ENCODE measurements around the gene FOXRED1.
"Not testable (repeated sequence)": the region's sequence is repeated elsewhere in the genome, so short reads cannot be mapped to it uniquely, and the experiment has no call there.

Gene FOXRED1

DNA sequence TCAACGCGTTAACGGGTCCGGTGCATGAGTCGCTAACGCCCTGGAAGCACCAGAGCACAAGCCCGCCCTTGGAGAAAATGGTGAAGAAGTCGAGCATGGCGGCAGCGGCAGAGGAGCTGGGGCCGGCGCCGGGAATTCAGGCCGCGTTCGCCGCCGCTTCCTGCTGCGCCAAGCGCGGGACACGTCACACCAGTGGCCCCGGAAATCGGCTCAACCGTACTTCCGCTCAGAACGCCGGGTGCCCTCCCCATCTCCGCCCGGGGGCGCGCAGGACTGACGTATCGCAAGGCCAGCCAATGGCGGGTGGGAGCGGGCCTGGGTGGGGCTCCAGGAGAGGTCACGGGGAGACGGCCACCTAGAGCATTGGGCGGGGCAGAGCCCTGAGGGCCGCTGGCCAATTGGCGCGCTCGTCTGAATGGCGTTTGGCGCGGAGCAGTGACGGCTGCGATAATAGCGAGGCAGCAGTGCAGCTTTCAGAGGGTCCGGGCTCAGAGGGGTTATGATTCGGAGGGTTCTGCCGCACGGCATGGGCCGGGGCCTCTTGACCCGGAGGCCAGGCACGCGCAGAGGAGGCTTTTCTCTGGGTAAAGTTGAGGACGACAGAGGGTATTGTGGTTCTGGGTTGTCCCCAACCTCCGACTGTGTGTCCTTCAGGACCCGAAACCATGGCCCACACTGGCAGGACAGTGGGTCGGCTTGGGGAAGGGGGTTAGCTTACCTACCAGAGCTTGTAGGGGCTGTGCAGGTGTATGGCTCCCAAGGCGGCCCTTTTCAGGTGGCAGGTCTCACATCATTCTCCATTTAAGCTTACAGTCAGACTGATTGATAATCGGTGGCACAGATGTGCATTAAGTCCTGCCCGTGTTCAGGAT is at the start of gene FOXRED1, which contains the start of gene SRPRA:
TSS of gene FOXRED1 (plus strand) at position 447 of the 872 bp plus-strand sequence. CDS start at position 500, 53 bp downstream.
TSS of gene SRPRA (minus strand) at position 188 of the 872 bp plus-strand sequence. CDS start at position 97, 91 bp downstream.
- DNase-seq (ENCODE audit: low read depth in 3 of 3) = peak; percentile 99 to 100 (median 99)

DNA sequence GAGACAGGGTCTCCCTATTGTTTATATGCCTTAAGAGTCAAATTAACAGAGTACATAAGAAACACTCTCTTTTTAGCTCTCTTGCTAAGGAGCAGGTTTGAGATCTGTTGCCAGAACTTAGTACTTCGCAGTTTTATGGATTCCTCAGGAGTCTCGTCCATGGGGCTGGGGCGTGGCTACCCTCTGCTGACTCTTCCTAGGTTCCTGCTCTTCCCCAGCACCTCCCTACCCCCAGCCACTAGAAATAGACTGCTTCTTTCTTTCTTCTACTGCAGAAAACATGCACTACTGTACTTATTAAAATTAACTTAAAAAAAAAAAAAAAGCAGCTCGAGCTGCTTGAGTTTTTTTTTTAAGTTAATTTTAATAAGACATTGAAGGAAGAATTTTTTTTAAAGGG is 49.4 kb upstream of the FOXRED1 start:
- no peak for DNase-seq (ENCODE audit: low read depth in 3 of 3)

DNA sequence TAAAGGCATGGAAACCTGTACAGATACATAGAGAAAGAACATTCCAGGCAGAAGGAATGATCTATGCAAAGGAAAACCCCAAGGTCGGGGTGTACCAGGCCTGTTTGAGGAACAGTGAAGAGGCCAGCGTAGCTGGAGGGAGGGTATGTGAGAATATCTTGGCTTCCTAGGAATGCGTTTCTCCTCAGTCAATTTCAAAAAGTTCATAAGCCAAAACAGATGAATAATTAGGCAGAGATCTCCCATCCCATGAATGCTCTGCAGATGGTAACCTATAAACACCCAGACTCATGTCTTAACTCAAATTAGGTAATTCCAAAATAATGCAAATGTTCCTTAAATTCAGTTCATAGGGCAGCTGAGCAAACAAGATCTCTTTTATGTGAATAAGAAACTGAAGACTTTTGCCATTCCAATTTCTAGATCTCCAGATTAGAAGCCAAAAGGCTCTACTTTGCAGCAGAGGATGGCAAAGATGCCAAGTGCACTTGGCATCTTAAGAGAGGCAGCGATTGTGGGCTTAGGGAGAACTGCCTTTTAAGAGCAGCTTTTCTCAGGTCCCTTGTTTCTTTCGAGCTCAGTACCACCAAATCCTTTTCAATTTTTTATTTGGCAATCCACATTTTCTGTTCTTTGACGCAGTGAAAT is 44.2 kb upstream of the FOXRED1 start:
- no peak for DNase-seq (ENCODE audit: low read depth in 3 of 3)

DNA sequence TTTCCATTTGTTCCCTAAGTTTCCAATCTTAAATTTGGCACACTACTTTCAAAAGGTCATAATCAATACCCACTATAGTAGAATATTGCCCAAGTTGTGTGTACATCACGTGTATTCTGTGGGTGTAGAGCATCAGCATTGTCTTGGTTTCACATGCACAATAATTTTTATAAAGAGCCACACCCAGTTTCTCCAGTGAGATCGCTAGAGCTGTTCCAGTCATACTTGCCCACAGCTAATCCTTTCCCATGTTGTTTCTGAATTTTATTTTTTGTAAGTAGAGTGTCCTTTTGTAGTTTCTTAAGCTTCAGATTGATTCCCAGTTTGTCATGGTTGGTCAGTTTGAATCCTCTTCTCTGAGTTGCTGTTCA is 43.7 kb upstream of the FOXRED1 start:
- no peak for DNase-seq (ENCODE audit: low read depth in 3 of 3)

DNA sequence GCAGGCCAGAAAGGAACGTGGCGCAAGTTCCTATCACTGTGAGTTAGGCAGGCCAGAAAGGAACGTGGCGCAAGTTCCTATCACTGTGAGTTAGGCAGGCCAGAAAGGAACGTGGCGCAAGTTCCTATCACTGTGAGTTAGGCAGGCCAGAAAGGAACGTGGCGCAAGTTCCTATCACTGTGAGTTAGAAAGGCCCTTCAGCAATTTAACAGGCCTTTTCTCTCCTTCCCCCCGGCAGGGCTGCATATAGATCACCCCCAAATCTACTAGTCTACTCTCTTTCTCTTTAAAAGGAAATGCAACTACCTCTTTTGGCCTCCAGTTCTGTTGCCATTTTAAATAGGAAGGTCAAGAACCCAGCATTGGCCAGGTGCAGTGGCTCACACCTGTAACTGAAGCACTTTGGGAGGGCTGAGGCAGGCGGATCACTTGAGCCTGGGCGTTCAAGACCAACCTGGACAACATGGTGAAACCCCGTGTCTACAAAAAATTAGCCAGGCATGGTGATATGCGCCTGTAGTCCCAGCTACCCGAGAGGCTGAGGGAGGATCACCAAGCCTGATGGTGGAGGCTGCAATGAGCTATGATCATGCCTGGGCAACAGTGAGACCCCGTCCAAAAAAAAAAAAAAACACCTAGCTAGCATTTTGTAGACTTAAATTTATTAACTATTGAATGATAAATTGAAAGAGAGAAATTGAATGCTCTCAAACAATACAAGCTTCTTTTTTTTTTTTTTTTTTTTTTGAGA is 42.4 kb upstream of the FOXRED1 start:
- no peak for DNase-seq (ENCODE audit: low read depth in 3 of 3)

DNA sequence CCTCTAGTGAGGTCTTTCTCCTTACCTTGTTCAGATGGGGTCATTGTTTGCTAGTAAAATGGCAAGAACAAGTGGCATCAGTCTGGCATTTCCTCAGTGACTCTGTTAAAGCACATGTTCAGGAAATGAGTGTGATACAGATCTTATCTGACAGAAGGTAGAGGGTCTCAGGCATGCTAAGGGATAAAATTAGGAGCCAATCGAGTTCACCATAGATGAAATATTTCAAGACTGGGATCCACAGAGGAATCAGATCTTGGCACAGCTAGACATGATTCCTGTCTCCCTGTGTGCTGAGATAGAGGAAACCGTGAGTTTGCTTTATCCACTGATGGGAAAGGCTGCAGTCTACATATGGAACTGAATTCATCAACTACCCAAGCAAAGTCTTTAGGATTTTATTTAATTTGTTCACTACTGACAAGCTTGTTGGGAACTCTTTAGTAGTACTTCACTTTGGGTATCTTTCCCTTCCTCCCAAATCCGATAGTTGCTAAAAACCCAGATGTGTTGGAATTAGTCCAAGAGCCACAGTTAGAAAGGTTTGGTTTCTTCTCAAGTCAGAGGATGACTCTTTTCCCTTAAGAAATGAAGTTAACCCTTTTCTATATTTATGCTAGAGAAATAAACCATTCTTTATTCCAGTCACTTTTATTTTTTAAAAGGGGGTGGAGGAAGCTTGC is 39.0 kb upstream of the FOXRED1 start:
- DNase-seq (ENCODE audit: low read depth in 3 of 3) = no peak

DNA sequence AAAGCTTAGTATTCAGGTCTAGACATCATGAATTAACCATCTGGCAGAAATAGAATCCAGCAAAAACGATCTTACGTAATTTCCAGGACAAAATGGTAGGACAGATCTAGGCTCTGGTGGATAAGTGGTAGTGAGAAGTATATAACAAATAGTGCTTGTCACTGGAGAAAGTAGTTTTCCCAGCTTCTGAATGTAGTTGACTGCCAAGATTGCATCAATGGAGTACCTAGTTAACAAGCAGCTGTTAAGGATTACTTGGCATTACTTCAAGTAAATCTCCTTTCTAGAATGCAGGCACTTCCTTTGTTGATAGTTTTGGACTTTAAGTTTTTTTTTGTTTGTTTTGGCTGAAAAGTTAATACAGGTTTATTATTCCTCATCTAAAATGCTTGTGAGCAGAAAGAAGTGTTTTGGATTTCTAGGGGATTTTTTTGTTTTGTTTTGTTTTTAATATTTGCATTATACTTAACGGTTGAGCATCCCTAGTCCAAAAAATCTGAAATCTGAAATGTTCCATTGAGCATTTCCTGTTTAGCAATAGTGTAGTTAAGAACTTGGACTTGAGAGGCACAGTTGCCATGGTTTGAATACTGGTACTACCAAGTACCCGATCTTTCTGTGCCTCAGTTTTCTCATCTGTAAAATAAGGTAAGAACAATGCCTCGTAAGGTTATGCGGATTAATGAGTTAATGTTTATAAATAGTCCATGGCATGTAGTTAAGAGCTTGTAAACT is 37.1 kb upstream of the FOXRED1 start:
- DNase-seq (ENCODE audit: low read depth in 3 of 3) = no peak

DNA sequence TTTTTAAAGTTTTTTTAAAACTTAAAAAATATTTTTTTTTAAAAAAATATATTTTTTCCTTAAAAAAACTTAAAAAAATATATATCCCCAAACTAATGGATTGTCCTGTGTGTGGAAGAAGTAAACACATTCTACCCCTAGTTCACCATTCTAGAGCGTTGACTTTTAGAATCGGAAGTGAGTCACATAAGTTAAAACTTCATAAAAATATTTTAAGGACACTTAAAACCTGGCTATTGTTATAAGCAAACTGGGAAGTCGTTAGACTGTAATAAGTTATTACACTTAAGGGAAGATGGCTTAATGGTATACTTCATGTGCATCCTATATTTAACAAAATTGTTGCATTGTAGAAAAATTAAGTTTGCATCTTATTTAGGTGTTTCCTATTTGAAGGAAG is 36.3 kb upstream of the FOXRED1 start:
- DNase-seq (ENCODE audit: low read depth in 3 of 3) = no peak

DNA sequence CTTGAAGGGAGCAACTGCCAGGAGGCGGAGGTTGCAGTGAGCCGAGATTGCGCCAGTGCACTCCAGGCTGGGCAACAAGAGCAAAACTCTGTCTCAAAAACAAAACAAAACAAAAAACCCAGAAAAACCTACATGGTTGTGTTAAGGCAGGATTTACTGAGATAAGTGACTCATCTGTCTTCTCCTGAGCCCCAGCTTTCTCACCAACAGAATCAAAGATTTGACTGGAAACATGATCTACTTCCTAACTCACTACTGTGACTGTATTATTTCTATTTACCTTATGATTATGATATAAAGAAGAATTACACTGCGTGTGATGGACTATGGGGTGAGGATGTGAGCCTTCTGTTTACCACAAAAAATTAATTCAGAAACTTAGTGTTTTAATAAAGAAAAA is 35.6 kb upstream of the FOXRED1 start:
- DNase-seq (ENCODE audit: low read depth in 3 of 3) = no peak

DNA sequence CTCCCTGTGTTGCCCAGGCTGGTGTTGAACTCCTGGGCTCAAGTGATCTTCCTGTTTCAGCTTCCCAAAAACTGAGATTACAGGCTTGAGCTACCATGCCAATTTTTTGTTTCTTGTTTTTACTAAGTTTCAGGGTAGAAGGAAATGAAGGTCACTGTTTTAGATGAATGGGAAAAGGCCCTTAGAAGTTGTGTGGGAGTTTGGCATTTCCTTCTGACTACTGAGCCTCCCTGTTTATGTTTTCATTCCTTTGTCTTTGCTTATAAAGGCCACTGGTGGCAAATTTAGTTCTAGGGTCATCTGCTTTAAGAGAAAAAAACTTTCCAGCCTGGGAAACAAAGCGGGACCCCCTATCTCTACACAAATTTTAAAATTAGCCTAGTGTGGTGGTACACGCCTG is 22.3 kb upstream of the FOXRED1 start:
- DNase-seq (ENCODE audit: low read depth in 3 of 3) = no peak

DNA sequence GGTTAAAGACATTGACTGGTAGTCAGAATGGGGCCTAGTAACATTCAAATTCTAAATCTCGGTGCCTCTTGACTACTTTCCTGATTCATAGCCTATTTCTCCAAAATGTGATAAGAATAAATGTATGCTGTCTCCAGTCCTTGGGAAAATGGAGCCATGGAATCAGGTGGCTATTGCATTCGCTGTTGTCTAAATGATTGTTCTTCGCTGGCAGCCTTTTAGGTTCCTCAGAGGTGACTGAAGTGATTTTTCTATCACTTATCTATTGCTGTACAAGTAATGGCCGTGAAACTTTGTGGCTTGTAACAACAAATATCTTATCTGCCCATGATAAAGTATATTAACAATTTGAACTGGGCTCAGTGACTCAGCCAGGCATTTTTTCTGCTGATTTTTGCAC is 15.7 kb upstream of the FOXRED1 start:
- no peak for DNase-seq (ENCODE audit: low read depth in 3 of 3)

DNA sequence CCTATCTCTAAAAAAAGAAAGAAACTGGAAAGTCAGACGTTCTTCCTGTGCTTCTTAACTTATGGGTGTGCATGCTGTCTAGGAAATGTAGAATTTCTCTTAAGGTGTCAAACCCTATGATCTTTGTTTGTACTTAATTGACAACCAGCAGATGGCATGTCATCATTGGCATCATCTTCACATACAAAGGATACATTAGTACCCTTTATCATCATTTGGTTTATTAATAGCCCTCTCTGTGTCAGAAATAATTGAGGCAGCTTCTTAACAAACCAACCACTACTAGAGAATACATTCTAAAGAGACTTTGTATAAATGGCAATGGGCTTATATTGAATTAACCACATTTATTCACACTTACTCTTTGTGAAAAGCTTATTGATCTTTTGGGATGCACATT is 14.1 kb upstream of the FOXRED1 start:
- no peak for DNase-seq (ENCODE audit: low read depth in 3 of 3)

DNA sequence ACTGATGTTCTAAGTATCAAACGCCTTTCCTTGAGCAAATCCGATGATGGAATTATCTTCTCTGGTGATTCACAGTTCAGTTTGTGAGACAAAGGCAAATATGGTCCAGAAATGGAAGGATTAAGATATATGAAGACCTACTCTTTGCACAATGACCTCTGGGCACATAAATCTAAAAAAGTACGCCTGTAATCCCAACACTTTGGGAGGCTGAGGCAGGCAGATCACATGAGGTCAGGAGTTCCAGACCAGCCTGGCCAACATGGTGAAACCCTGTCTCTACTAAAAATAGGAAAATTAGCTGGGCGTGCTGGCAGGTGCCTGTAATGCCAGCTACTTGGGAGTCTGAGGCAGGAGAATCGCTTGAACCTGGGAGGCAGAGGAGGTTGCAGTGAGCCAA is 13.4 kb upstream of the FOXRED1 start:
- DNase-seq (ENCODE audit: low read depth in 3 of 3) = not testable (repeated sequence)

DNA sequence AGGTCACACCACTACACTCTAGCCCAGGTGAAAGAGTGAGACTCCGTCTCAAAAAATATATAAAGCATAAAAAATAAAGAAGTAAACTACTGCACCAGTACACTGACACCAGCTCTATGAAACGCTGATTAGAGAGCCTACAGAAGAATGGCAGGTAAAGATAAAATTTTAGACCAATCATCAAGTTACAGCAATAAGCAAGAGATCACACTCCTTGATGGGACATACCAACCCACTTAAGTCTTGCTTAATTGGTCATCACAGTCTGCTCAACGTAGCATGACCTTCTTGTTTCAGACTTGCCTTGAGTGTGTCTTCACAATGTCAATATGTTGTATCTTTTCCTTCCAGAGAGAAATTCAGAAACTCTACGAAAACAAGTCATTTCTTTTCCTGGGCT is 12.7 kb upstream of the FOXRED1 start:
- no peak for DNase-seq (ENCODE audit: low read depth in 3 of 3)

DNA sequence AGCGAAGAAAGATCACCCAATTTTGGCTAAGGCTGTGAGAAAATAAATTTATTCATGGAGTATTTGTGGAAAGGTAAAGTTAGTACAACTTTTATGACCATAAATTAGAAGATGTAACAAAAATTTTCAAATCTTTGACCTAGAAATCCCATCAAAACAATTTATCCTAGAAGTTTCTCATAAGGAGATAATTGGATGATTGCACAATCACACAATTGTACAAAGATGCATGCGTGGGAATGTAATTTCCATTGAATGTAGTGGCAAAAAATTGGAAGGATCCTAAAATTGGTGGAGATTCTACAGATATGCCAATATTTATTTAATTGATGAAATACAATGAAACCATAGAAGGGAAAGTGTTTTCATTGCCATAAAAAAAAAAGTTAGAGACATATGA is 11.8 kb upstream of the FOXRED1 start:
- DNase-seq (ENCODE audit: low read depth in 3 of 3) = no peak

DNA sequence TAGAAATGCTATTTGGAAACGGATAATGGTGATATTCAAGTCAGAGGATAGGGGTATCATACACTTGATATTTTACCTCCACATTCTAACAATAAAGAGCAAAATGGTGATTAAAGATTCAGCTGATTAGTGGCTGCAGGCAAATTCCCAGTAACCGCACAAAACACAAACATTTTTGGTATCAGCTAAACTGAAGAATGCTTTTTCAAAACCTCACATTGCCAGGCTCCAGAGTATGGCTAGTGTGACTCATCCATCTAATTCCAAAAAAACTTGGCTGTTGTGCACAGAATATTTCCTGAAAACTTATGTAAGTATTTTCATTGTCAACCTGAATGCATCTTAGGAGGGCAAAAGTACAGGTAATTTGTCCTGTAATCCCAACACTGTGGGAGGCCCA is 11.2 kb upstream of the FOXRED1 start:
- DNase-seq (ENCODE audit: low read depth in 3 of 3) = no peak

DNA sequence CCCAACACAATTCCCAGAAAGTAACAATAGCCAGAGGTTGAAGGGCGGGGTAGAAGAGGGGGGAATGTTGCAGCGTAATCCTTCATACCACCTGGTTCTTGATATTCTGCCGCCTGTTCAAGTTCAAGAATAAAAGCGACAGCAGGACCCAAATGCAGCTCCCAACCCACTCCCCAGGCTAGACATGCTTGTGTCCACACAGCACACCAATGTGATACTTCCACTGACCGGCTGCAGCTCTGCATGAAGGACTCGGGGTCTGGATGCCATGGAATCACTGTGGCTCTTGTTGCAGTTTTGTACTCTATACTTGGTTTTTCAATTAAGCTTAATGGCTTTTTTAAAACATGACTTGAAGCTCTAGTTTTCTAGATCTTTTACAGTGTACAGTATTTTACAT is 6.7 kb upstream of the FOXRED1 start:
- no peak for DNase-seq (ENCODE audit: low read depth in 3 of 3)

DNA sequence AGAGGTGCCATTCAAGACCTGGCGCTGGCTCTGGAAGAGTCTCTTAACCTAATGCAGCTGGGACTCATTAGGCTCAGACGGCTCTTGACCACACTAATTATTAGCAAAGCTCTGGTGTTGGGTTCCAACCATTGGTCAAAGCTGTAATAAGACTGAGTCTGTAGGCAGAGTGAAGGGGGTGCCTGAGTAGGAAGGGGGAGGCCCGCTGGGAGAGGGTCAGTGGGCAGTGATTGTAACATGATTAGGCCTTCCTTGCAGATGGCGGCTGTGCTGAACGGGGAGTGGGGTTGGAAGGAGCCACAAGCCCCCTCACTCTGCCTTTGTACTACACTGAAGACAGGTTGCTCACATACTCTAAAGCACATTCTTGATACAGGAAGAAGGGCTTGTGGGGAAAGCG is 5.5 kb upstream of the FOXRED1 start:
- DNase-seq (ENCODE audit: low read depth in 3 of 3) = no peak

DNA sequence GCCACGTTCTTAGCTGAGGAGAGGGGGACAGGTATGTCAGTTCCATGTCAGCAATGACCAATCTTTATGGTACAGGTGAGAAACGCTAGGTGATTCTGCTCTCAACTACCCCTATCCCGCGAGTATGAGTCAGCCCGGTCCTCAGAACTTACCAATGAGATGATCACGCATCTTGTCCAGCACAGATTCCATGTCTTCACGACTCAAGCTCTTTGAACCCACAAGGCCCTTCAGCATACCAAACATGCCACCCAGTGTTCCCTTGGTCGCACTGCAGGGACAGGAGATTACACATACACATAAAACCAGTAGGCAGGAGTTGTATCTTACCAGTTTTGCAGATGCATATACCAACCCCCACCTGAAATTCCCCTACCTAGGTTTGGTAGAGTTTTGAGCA is 3.1 kb upstream of the FOXRED1 start:
- no peak for DNase-seq (ENCODE audit: low read depth in 3 of 3)

DNA sequence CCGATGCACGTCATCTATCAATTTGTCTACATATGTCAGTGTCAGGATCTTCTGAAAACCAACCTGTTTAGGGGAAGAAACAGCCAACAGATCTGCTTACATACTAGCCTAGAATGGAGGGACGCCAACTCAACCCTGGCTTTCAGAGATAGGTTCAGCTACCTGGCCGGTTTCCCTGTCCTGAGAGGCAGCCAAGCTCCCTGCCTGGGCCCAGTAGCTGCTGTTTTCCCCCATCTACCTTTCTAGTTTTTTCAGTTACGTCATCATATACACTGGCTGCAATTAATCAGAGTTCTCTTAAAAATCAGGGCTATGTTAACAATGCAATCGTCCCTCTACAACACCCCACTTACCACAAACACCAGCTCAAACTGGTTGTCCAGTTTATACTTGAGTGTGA is 1.3 kb upstream of the FOXRED1 start:
- no peak for DNase-seq (ENCODE audit: low read depth in 3 of 3)

DNA sequence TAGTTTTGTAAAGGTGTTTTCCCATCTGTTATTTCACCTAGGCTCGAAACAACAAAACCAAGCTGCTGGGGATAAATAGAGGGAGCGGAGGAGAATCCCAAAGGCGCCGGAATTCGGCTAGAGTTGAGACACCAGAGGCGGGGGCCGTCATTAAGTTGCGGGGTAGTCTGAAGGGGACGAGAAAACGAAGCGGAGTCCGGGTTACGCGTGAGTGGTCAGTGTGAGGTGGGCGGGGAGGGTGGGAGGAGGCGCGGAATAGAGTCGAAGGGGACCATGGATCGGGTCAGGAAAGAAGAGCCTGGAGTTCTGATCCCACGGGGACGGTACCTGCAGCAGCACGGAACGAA is 620 bp upstream of the FOXRED1 start:
- no peak for DNase-seq (ENCODE audit: low read depth in 3 of 3)
